AG04450 (cell line): Measurements from ENCODE around the gene PICK1. TPM values are rescaled to one million over a fixed set of nuclear protein-coding genes. Genes with fewer than 3 reads are reported as not detected.
A peak's percentile ranks its signal among the peaks of the same experiment; 100 is the strongest.

Experiments
- CTCF ChIA-PET: fragments of 300-600, 350-600 bp; formaldehyde crosslinking; extraction: SDS; loops from one replicate; lab custom pipeline; 2022; ENCODE audit warnings: antibody characterized with exemption, inconsistent platforms; lab: Charles Lee
- POLR2A ChIA-PET: fragments of 350-600 bp; formaldehyde crosslinking; extraction: SDS; loops from one replicate; lab custom pipeline; 2021; ENCODE audit warnings: antibody characterized with exemption, inconsistent platforms; lab: Yijun Ruan, JAX
- DNase-seq: peaks from one replicate; pipeline ENCODE4 v3.0.0-alpha.2; 2011; ENCODE audit warnings: low read depth, low spot score
- H3K27ac ChIP-seq: one replicate; pipeline ENCODE4 v1.5.1; 2012; ENCODE audit warnings: low read depth, low read length, control low read depth
- H3K27me3 ChIP-seq: one replicate; pipeline ENCODE4 v1.6.0; 2012; ENCODE audit warnings: low read length; ENCODE audit not compliant: control insufficient read depth, insufficient read depth
- H3K4me3 ChIP-seq: 2 replicates; pipeline ENCODE4 v1.5.1; 2011; ENCODE audit warnings: mild to moderate bottlenecking, low read depth, low read length, control low read depth
- H3K9me3 ChIP-seq: 2 replicates; pipeline ENCODE4 v1.5.1; 2012; ENCODE audit warnings: low read length; ENCODE audit not compliant: control insufficient read depth, insufficient read depth
- CTCF ChIP-seq: IDR thresholded peaks from 2 replicates; pipeline ENCODE4 v1.5.1; 2011; ENCODE audit warnings: low read depth, low read length, control low read depth, inconsistent platforms
- polyA plus RNA-seq: library from polyadenylated mRNA; depleted of rRNA; stranded (reverse); fragments of >200 nt; gene quantifications from 2 replicates; pipeline ENCODE4 v1.2.3, GENCODE V29; 2011

PICK1 gene
- polyA plus RNA-seq, 1 experiment: 11.5 TPM

GRCh38 chr22:38103641-38104040 is 46.4 kb downstream of the PICK1 start:
- Histone ChIP-seq H3K27ac (no peak overlapping the region), H3K27me3 (peaks cover 4% of the 10 kb centered on the region), H3K4me3 (no peak overlapping the region), H3K9me3 (no peaks in the 10 kb centered on the region)
- DNase-seq: no peak
- TF ChIP-seq CTCF: no peak
- POLR2A ChIA-PET: interaction anchor here (0.6 to 0.7 kb wide), 2 partner anchors 11 to 248 kb away, joined by 3 to 4 read pairs; no protein-coding TSS in a partner anchor
- CTCF ChIA-PET: interaction anchor here (0.8 to 1.0 kb wide), 2 partner anchors 8 to 11 kb away, joined by 3 read pairs; no protein-coding TSS in a partner anchor

- Histone ChIP-seq H3K27me3 (peaks cover 4% of the 10 kb centered on the region), H3K27ac (no peak overlapping the region), H3K9me3 (no peaks in the 10 kb centered on the region), H3K4me3 (no peak overlapping the region)
- DNase-seq: no peak
- CTCF ChIA-PET: interaction anchor here (0.8 to 1.0 kb wide), 2 partner anchors 9 to 11 kb away, joined by 3 read pairs; no protein-coding TSS in a partner anchor
- TF ChIP-seq CTCF: peak; percentile 44
- POLR2A ChIA-PET: interaction anchor here (0.7 kb wide), 1 partner anchor 248 kb away, joined by 4 read pairs; no protein-coding TSS in a partner anchor
Observed at GRCh38 chr22:38104084-38104483, 46.9 kb downstream of the PICK1 start.

GRCh38 chr22:38106814-38107578 is 49.8 kb downstream of the PICK1 start:
- Histone ChIP-seq H3K9me3 (no peaks in the 10 kb centered on the region; the same call in 1 of the 2 replicates), H3K27ac (no peak overlapping the region), H3K27me3 (peaks cover 6% of the 10 kb centered on the region), H3K4me3 (no peak overlapping the region)
- CTCF ChIA-PET: interaction anchor here (1.1 to 2.3 kb wide), 3 partner anchors 7 to 33 kb away, joined by 3 to 14 read pairs (median 4); no protein-coding TSS in a partner anchor
- TF ChIP-seq CTCF: no peak
- POLR2A ChIA-PET: interaction anchor here (0.7 kb wide), 1 partner anchor 94 kb away, joined by 3 read pairs; no protein-coding TSS in a partner anchor
- DNase-seq: no peak

- no peak for TF ChIP-seq CTCF
- DNase-seq: no peak
- H3K27ac ChIP-seq: no peak overlapping the region
- no peak overlapping the region for H3K4me3 ChIP-seq
- ChIA-PET POLR2A (no interaction called here), CTCF (interaction anchor here (1.1 to 2.3 kb wide), 3 partner anchors 10 to 245 kb away, joined by 3 to 14 read pairs (median 3); no protein-coding TSS in a partner anchor)
- no peaks in the 10 kb centered on the region; the same call in 1 of the 2 replicates for H3K9me3 ChIP-seq
- peaks cover 6% of the 10 kb centered on the region for H3K27me3 ChIP-seq
Observed at GRCh38 chr22:38107692-38108515, 50.7 kb downstream of the PICK1 start.
